Right hindlimb (tissue), 1 donor: ENCODE data around the gene VMP1.
A peak's percentile ranks its signal among the peaks of the same experiment; 100 is the strongest.
"Not testable (repeated sequence)": the region's sequence is repeated elsewhere in the genome, so short reads cannot be mapped to it uniquely, and the experiment has no call there.

Experiments
- DNase-seq: peaks from one replicate; pipeline ENCODE4 v3.0.0-alpha.2; 2018

Gene VMP1

GRCh38 chr17:59783221-59784047 lies 76.0 kb downstream of the VMP1 start:
- no peak for DNase-seq

GRCh38 chr17:59785091-59785799 lies 77.8 kb downstream of the VMP1 start:
- no peak for DNase-seq

DNA sequence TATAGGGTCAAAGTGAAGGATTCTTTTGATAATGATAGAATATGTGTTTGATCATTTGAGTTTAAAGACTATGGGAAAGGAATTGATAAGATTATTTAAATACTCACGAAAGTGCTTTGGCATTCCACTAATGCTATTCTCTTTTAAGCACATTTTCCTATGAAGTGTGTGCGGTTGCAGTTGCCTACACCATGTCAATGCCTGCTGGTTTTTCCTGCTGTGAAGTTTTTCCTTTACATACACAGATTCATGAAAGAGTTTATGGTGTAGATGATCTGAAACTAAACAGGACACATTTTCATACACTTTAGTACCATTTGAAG lies 78.7 kb downstream of the VMP1 start:
- DNase-seq, result no peak

DNA sequence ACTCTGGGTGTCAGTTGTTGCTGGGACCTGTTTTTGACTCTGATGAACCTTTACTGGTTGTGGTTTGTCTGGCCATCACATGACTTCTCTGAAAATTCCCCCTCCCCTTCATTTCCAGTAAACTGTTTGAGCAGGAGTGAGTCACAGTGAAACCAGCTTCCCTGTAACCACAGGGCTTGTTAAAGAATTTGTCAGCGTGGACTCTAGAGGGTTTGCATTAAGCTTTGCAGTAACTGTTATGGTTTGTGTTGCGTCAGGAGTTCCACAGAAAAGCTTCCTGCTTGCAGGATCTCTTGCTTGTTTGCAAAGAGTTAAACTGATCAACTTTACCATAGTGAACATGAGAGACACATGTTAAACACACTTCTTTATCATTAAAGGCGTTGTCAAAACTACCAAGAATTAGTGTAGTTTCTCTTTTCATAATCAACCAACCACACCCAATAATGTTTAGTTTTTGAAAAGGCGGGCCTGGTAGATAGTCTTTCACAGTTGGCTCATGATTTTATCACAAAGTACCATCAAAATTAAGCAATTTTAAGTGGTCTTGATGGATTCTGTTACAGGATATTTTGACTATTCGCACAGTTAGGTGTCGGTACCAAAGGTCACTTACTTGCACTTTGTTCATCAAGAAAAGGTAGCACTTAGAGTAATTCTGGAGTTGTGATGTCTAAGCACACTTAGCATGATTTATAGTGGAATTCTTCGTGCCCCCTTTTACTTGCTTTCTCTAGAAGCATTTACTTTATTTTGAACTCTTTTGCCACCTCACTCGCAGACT lies 79.3 kb downstream of the VMP1 start:
- DNase-seq, result peak; percentile 74

GRCh38 chr17:59789849-59790248 lies 82.4 kb downstream of the VMP1 start:
- DNase-seq, result not testable (repeated sequence)

- DNase-seq, result not testable (repeated sequence)
Observed at GRCh38 chr17:59790418-59790817, 83.0 kb downstream of the VMP1 start.

- no peak for DNase-seq
Observed at GRCh38 chr17:59790910-59791309, 83.5 kb downstream of the VMP1 start.

DNA sequence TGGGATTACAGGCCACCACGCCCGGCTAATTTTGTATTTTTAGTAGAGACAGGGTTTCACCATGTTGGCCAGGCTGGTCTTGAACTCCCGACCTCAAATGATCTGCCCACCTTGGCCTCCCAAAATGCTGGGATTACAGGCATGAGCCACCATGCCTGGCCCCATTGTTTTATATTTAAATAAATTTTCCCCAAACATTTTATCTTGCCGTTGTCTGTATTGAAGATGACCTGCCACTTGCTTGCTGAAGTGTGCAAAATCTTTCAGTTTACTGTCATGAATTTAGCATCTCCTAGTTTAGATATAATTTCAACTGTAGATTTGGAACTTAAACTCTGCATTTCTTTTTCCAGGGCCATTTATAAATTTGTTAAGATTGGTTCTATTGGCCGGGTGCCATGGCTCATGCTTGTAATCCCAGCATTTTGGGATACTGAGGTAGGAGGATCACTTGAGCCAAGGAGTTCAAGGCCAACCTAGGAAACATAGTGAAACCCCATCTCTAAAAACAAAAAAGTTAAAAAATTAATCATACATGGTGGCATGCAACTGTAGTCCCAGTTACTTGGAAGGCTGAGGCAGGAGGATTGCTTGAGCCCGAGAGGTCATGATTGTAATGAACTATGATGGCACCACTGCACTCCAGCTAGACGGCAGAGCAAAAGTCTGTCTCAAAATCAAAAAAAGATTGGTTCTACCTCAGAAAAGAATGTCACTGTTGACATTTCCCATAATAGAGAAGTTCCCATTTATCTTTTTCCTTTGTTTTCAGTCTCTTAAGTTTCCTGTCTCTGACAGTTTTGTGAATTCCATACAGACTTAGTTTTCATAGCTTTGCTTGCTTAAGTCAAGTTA lies 84.4 kb downstream of the VMP1 start:
- no peak for DNase-seq

- not testable (repeated sequence) for DNase-seq
Observed at GRCh38 chr17:59792458-59792823, 85.0 kb downstream of the VMP1 start.

- no peak for DNase-seq
Observed at GRCh38 chr17:59793205-59793604, 85.8 kb downstream of the VMP1 start.

GRCh38 chr17:59796138-59796537 lies 88.7 kb downstream of the VMP1 start:
- no peak for DNase-seq

GRCh38 chr17:59796785-59797205 lies 89.3 kb downstream of the VMP1 start:
- no peak for DNase-seq

- no peak for DNase-seq
Observed at GRCh38 chr17:59798111-59798510, 90.7 kb downstream of the VMP1 start.

DNA sequence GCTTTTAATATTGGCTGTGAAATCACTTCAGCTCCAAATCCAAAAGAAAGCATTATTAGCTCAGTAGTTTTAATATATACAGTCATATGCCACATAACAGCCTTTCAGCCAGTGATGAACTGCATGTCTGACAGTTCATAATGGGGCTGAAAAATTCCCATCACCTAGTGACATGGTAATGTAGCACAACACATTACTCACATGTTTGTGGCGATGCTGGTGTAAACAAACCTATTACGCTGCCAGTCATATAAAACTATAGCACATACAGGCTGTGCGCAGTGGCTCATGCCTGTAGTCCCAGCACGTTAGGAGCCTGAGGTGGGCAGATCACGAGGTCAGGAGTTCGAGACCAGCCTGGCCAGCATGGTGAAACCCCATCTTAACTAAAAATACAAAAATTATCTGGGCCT lies 93.1 kb downstream of the VMP1 start:
- no peak for DNase-seq

DNA sequence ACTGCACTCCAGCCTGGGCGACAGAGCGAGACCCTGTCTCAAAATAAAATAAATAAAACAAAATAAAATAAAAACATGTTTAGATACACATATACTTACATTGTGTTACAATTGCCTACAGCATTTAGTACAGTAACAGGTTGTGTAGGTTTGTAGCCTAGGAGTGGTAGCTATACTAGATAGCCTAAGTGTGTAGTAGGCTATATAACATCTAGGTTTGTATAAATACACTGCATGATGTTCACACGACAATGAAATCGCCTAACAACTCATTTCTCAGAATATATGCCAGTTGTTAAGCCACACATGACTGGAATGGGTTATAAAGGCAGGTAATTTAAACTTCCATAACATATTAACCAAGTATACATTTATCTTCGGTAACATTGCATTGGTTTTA lies 94.7 kb downstream of the VMP1 start:
- DNase-seq, result no peak

DNA sequence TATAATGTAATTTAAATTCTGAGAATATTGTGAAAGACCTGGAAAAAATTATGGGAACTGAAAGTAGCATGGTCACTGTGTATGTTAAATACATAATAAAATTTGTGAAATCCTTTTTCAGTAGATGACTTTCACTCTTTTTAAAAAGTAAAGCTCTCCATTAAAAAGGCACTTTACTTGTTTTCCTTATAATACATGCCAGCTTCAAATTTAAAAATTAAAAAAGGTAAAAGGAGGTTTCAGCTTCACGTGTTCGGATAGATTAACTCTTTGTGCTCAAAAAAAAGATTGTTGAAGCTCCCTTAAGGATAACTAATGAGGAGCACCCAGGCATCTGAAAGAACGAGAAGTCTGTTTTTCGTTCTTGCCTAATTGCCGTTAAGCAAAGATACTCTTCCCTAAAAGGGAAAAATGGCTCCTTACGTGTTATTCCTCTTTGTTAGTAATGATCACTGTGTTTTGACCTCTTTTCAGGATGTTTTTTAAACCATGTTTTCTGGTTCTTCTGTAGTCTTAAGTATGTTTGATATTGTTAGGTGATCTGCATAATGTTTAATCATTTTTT lies 97.5 kb downstream of the VMP1 start:
- DNase-seq, result no peak

GRCh38 chr17:59806322-59806721 lies 98.9 kb downstream of the VMP1 start:
- DNase-seq, result not testable (repeated sequence)

DNA sequence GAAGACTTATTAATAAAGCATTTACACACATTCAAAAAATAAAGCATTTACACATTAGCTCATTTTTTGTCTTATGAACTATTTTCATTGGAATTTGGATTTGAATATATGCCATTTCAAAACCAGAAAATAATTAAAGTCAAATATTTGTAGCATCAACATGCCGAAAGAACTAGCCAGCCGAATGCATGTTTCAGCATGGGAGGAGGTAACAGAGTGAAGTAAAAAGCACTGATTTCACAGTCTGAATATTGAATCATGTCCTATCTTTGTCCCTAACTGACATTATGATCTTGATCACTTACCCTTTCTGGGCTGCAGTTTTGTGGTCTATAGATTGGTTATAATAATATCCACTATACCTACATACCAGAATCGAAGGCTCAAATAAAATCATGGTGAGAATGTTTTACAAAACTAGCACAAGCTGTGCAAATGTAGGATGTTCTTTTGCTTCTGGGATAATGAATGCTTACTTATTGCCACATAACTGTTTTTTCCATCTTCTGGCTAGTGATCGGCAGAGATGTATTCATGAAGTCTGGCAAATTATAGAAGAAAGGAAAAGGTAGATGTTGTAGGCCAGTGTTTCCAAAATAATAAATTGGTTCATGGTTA lies 100.5 kb downstream of the VMP1 start:
- no peak for DNase-seq

DNA sequence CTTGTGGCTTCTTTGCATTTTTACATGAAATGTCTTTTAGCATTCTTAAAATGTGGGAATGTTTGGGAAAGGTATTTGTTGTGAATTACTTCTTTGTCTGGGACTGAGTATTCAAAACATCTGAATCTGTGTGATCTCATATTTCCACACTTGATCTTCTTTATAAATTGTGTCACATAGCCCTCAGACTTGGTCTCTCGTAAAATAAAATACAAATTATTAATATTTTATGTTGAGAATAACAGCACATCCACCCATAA lies 103.4 kb downstream of the VMP1 start:
- DNase-seq, result no peak

DNA sequence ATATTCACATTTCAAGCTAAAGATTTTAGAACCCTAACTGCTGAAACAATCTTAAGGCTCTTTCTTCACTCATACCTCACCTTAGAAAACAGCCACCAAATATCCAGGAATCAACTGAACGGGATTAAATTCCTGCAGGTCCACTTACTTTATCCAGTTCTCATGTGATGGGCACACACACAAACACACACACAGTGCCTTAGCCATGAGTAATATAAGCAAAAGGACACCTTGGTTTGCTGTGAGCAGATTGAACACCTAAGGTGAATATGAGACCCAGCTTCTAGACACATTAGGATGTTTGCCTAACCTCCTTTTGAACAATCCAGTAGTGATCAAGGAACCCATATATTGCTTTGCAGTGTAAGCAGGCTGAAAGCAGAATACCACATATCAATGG lies 103.8 kb downstream of the VMP1 start:
- DNase-seq, result no peak

DNA sequence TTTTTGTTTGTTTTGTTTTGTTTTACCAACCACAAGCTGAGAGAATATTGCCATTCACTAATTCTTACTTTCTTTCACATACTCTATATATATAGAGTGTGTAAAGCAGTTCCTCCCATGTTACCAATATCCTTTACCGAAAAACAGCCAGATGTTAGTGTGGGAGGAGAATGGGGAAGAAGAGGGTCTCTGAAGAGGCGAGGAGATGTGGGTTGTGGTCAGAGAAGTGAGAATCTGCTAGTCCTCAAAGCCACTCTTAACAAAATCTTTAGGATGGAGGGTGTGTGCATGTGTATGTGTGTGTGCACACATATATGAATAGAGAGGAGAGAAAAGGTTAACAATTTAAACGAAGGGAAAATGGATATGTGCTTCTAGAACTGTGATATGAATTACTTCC lies 104.7 kb downstream of the VMP1 start:
- no peak for DNase-seq

- DNase-seq, result no peak
Observed at GRCh38 chr17:59814276-59814675, 106.8 kb downstream of the VMP1 start.
